ENCODE measurements around the gene CFAP97D2. TPM values are rescaled to one million over a fixed set of nuclear protein-coding genes. Genes with fewer than 3 reads are reported as not detected.
"Not testable (repeated sequence)": the region's sequence is repeated elsewhere in the genome, so short reads cannot be mapped to it uniquely, and the experiment has no call there.

Gene CFAP97D2
- total RNA-seq, 1 experiment from 2014 or later: not detected

DNA sequence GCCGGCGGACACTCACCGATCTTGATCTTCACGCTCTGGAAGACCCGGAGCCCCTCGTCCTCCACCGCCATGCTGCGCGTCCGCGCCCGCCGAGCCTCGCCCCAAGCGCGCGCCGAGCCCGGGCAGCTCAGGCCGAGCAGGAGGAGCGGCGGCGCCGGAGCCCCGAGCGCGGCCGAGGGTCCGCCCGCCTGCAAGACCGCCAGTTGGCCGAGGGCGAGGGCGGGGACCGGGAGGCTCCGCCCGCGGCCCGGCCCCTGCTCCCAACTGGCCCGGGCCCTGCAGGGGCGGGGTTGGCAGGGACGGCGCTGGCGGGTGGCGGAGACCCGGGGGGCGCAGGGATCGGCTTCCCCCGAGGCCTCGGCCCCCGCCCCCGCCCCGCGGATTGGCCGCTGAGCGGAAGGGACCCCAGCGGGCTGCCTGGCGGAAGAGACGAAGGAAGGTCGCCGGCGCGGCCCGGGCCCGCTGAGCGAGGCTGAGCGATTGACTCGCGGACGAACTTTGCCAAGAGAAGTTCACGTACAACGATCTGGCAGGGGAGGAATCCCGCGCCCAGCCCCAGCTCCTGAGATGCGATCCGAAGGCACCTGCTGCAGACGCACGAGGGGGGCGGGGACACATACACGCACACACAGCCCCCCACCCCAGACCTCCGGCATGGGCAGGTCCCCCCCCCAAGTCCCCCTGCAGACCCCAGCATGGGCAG lies 46.5 kb upstream of the CFAP97D2 start, which contains the start of gene RASA3 (continued):
- TF ChIP-seq, protein P1, sequence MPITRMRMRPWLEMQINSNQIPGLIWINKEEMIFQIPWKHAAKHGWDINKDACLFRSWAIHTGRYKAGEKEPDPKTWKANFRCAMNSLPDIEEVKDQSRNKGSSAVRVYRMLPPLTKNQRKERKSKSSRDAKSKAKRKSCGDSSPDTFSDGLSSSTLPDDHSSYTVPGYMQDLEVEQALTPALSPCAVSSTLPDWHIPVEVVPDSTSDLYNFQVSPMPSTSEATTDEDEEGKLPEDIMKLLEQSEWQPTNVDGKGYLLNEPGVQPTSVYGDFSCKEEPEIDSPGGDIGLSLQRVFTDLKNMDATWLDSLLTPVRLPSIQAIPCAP (CRISPR knock-in tag; IDR thresholded peaks at IDR 0.05): no peak
- TF ChIP-seq ZNF423 (CRISPR knock-in tag; IDR thresholded peaks at IDR 0.05): peak; percentile 64; the same call in 1 of the 2 replicates
- no peak for TF ChIP-seq RORB (CRISPR knock-in tag; IDR thresholded peaks at IDR 0.05)
- TF ChIP-seq SMAD3 (CRISPR knock-in tag; IDR thresholded peaks at IDR 0.05; ENCODE audit: borderline replicate concordance): no peak
- no peak for TF ChIP-seq MXD4 (CRISPR knock-in tag; IDR thresholded peaks at IDR 0.05; ENCODE audit: borderline replicate concordance)
- TF ChIP-seq, protein P2, sequence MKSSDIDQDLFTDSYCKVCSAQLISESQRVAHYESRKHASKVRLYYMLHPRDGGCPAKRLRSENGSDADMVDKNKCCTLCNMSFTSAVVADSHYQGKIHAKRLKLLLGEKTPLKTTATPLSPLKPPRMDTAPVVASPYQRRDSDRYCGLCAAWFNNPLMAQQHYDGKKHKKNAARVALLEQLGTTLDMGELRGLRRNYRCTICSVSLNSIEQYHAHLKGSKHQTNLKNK (CRISPR knock-in tag; IDR thresholded peaks at IDR 0.05): no peak
- TF ChIP-seq, protein P3, sequence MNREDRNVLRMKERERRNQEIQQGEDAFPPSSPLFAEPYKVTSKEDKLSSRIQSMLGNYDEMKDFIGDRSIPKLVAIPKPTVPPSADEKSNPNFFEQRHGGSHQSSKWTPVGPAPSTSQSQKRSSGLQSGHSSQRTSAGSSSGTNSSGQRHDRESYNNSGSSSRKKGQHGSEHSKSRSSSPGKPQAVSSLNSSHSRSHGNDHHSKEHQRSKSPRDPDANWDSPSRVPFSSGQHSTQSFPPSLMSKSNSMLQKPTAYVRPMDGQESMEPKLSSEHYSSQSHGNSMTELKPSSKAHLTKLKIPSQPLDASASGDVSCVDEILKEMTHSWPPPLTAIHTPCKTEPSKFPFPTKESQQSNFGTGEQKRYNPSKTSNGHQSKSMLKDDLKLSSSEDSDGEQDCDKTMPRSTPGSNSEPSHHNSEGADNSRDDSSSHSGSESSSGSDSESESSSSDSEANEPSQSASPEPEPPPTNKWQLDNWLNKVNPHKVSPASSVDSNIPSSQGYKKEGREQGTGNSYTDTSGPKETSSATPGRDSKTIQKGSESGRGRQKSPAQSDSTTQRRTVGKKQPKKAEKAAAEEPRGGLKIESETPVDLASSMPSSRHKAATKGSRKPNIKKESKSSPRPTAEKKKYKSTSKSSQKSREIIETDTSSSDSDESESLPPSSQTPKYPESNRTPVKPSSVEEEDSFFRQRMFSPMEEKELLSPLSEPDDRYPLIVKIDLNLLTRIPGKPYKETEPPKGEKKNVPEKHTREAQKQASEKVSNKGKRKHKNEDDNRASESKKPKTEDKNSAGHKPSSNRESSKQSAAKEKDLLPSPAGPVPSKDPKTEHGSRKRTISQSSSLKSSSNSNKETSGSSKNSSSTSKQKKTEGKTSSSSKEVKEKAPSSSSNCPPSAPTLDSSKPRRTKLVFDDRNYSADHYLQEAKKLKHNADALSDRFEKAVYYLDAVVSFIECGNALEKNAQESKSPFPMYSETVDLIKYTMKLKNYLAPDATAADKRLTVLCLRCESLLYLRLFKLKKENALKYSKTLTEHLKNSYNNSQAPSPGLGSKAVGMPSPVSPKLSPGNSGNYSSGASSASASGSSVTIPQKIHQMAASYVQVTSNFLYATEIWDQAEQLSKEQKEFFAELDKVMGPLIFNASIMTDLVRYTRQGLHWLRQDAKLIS (CRISPR knock-in tag; IDR thresholded peaks at IDR 0.05; ENCODE audit: borderline replicate concordance): no peak

DNA sequence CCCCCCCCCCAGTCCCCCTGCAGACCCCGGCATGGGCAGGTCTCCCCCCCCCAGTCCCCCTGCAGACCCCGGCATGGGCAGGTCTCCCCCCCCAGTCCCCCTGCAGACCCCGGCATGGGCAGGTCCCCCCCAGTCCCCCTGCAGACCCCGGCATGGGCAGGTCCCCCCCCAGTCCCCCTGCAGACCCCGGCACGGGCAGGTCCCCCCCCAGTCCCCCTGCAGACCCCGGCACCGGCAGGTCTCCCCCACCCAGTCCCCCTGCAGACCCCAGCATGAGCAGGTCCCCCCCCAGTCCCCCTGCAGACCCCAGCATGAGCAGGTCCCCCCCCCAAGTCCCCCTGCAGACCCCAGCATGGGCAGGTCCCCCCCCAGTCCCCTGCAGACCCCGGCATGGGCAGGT lies 45.9 kb upstream of the CFAP97D2 start:
- DNase-seq (ENCODE audit: low spot score); H3K9me3 Mint-ChIP-seq; CTCF ChIA-PET; H3K4me3 Mint-ChIP-seq; POLR2A ChIA-PET; ATAC-seq; H3K27ac Mint-ChIP-seq; H3K36me3 Mint-ChIP-seq: not testable (repeated sequence)
- Mint-ChIP-seq H3K27me3 (ENCODE audit: low read depth) (peaks cover 10% of the 10 kb centered on the region), H3K4me1 (peaks cover 40% of the 10 kb centered on the region)

DNA sequence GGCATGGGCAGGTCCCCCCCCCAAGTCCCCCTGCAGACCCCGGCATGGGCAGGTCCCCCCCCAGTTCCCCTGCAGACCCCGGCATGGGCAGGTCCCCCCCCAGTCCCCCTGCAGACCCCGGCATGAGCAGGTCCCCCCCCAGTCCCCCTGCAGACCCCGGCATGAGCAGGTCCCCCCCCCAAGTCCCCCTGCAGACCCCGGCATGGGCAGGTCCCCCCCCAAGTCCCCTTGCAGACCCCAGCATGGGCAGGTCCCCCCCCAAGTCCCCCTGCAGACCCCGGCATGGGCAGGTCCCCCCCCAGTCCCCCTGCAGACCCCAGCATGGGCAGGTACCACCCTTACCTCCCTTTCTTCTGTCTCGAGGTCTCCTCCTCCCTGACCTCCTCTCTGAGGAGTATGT lies 45.5 kb upstream of the CFAP97D2 start:
- peak overlapping the region; percentile 26; the same call in 1 of the 2 replicates for H3K27ac Mint-ChIP-seq
- H3K4me1 Mint-ChIP-seq: peaks cover 36% of the 10 kb centered on the region
- DNase-seq (ENCODE audit: low spot score); H3K36me3 Mint-ChIP-seq; POLR2A ChIA-PET; CTCF ChIA-PET; H3K9me3 Mint-ChIP-seq; ATAC-seq: not testable (repeated sequence)
- peak overlapping the region; percentile 26 for H3K4me3 Mint-ChIP-seq
- peaks cover 10% of the 10 kb centered on the region for H3K27me3 Mint-ChIP-seq (ENCODE audit: low read depth)

DNA sequence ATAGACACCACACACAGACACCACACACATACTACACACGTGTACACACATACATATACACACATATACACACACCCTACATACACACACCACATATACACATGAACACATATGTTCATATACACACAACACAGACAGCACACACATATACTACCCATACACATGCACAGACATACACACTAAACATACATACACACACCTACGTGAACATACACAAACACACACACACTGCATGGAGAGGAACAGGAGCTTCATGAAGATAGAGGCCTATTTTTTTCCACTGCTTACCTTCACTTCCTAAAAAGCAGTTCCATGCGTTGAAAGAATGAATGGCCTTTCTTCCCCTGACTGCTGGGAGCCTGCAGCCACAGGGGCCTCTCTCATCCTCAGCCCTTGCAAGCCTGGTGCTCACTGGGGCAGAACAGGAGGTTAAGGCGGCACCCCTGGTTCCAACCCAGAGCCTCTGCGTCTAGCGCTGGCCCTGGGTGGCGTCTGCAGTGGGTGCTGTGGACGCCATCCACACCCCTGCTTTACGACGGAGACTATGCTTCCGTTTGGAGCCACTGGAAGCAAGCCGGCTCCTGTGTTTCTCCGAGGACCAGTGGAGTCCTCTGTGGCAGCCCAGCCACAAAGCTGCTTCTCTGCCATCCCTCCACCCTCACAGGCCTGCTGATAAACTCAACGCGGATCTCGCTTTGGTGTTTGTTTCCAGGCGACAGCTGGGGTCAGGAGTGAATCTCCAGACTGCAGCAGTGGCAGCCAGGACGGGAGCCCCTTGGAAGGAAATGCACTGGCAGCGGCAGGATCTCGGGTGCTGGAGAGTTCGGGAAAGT lies 44.7 kb upstream of the CFAP97D2 start:
- 0 out of 2 replicates have a peak, but pooled peaks cover 4% of the 10 kb centered on the region for H3K36me3 Mint-ChIP-seq
- H3K4me3 Mint-ChIP-seq: peak overlapping the region; percentile 26
- peaks cover 28% of the 10 kb centered on the region for H3K4me1 Mint-ChIP-seq
- peak overlapping the region; percentile 26 for H3K27ac Mint-ChIP-seq
- peaks cover 7% of the 10 kb centered on the region for H3K9me3 Mint-ChIP-seq
- ChIA-PET POLR2A (no interaction called here), CTCF (interaction anchor here (0.6 to 1.3 kb wide), 2 partner anchors 22 to 297 kb away, joined by 3 to 4 read pairs; no protein-coding TSS in a partner anchor)
- 0 out of 2 replicates have a peak, but pooled peaks have one; percentile 32 for TF ChIP-seq FOXP1 (CRISPR knock-in tag; IDR thresholded peaks at IDR 0.05; ENCODE audit: borderline replicate concordance)
- TF ChIP-seq, protein P4, sequence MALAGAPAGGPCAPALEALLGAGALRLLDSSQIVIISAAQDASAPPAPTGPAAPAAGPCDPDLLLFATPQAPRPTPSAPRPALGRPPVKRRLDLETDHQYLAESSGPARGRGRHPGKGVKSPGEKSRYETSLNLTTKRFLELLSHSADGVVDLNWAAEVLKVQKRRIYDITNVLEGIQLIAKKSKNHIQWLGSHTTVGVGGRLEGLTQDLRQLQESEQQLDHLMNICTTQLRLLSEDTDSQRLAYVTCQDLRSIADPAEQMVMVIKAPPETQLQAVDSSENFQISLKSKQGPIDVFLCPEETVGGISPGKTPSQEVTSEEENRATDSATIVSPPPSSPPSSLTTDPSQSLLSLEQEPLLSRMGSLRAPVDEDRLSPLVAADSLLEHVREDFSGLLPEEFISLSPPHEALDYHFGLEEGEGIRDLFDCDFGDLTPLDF (CRISPR knock-in tag; IDR thresholded peaks at IDR 0.05): no peak
- no peak for DNase-seq (ENCODE audit: low spot score)
- peaks cover 10% of the 10 kb centered on the region for H3K27me3 Mint-ChIP-seq (ENCODE audit: low read depth)
- no peak for ATAC-seq

All from WTC11 (cell line).